ENCODE data around the gene SCYGR6.

The SCYGR6 gene

DNA sequence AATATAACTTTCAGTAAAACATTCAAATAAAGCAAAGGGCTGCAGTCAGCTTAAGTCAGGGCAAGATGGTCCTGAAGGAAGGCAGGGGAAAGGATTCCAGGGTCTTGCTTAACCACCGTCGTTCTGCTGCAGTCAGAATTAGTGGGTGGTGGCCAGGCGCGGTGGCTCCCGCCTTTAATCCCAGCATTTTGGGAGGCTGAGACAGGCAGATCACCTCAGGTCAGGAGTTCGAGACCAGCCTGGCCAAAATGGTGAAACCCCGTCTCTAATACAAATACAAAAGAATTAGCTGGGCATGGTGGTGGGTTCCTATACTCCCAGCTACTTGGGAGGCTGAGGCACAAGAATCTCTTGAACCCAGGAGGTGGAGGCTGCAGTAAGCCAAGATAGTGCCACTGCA, 13.6 kb downstream of the SCYGR6 start:
- DNase-seq, result no peak

GRCh38 chr2:227707390-227707789, 17.2 kb downstream of the SCYGR6 start:
- DNase-seq, result no peak

GRCh38 chr2:227706859-227707258, 17.7 kb downstream of the SCYGR6 start:
- DNase-seq, result no peak

DNA sequence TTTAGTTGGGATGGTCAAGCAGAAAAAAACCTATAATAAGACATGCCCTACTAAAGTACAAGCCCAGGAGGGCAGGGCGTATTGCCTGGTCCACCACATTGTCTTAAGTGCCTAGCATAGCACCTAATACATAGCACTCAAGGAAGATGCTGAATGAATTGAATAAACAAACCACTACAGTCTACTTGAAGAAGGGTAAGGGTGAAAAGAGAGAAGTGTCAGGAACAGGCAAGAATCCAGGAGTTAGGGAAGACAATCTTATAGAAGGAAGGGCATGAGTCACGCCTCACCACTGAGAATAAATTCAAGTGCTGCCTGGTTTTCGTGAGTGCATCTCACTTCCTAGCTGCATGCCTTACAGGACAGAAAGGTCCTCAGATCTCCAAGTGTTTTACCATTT, 20.6 kb downstream of the SCYGR6 start:
- no peak for DNase-seq

GRCh38 chr2:227703280-227703732, 21.3 kb downstream of the SCYGR6 start:
- DNase-seq, result no peak

- DNase-seq, result no peak
These were observed 23.0 kb downstream of the SCYGR6 start for GRCh38 chr2:227701556-227701955.

DNA sequence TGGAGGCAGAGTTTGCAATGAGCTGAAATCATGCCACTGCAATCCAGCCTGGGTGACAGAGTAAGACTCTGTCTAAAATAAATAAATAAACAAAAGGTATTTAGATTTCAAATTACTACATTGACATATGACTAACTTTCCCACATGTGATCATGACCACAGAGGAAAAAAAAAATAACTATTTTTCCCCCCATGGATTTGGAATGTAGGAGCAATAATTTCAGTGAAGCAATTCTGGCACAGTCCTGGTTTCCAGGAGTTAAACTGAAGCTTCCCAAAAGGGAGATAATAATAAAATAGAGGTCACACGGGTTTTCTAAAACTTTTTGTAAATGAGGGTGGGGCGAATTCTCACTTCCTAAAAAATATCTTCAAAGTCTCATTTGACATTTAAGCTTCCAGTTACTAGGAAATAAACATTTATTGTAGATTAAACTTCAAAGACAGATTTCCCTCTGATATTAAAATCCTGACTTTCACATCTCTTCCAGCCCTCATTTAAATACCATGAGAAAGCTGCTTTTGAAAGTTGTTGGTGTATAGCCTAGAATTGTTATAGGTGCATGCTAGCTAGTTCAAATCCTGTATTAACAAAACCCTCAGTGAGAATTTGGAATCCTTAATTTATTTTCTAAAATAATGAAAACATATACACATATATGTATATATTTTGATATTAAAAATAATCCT, 27.4 kb downstream of the SCYGR6 start:
- no peak for DNase-seq

DNA sequence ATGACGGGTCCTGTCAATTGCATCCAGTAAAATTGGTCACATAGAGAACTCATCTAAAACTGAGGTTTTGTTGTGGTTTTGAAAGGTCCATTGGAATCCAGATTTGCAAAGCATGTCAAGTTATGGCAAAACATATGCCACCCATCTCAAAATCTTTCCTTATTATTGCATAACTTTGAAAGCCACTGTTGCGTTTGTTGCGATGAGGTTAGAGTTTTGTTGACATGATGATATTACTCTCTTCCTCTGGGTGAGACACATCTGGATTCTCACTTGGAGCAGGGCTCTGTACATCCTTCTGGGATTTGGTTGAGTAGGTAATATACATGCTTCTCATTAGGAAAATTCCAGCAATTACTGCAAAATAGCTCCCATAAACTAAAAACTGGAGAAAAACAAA, 37.4 kb downstream of the SCYGR6 start:
- no peak for DNase-seq

DNA sequence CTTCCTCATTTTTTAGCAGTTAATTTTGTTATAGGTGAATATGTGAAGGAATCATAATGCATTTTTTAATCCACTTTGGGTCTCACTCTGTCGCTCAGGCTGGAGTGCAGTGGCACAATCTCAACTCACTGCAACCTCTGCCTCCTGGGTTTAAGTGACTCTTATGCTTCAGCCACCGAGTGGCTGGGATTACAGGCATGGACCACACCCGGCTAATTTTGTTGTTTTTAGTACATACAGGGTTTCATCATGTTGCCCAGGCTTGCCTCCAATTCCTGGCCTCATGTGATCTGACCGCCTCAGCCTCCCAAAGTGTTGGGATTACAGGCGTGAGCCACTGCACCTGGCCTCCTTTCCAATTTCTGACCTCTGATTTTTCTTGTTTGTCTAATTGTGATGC, 40.3 kb downstream of the SCYGR6 start:
- no peak for DNase-seq

DNA sequence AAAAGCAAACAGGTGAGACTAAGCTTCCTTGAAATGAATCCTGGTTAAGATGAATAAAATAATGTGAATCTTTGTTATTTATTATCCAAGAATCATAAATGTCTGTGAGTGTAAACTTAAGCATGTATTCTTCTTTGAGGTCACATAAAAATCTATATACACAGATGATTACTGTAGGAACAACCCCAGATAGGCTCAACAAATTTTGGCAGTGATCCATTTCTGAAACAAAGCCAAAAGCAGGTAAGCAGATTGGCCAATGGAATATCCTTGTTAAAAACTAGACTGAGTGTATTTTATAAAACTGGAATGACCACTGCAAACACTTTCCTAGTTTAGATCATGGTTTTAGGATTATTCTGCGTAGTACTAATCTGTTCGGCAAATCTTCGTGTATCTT, 46.6 kb downstream of the SCYGR6 start:
- DNase-seq, result no peak

DNA sequence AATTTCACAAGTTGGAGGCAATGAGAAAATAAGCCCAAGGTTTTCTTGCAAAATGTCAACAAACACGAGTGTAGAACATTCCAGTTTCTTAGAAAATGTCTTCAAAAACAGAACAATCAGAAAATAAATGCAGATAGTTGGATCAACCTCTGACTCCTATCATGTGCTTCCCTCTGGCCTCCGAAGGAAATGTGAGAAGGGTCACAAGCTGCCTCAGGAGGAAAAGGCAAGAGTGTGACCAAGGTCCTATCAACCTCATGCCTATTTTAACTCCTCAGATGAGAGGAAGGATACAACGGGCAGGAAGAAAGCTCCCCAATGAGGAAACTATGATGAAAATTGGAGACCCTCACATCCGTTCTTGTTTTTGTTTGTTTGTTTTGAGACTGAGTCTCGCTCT, 50.1 kb downstream of the SCYGR6 start:
- DNase-seq, result no peak
